CD14-positive monocyte (primary cell): Measurements from ENCODE around the gene TNIP1. TPM values are rescaled to one million over a fixed set of nuclear protein-coding genes. Genes with fewer than 3 reads are reported as not detected.

ENCODE experiments used
- DNase-seq, 3 donors: peaks; one replicate each; pipeline ENCODE4 v3.0.0-alpha.2; 2011 to 2022
- H2AFZ ChIP-seq: 2 replicates; pipeline ENCODE4 v1.6.0; 2012; ENCODE audit warnings: mild to moderate bottlenecking, low read depth, low read length, inconsistent platforms; ENCODE audit not compliant: insufficient read depth, poor library complexity, severe bottlenecking
- H3K27ac ChIP-seq, 2 donors: 1 replicate in 1 of 2; 2 replicates in 1 of 2; pipeline ENCODE4 v1.5.1; 2012 to 2013; ENCODE audit warnings: low read length in 2 of 2, control low read depth in 1 of 2, inconsistent platforms in 1 of 2, low read depth in 1 of 2, mild to moderate bottlenecking in 1 of 2
- H3K27me3 ChIP-seq, 2 donors: one replicate each; pipeline versions ENCODE4 v1.6.0 to v1.6.1; 2011 to 2013; ENCODE audit warnings: low read length in 2 of 2; ENCODE audit not compliant: control insufficient read depth in 2 of 2, insufficient read depth in 2 of 2
- H3K36me3 ChIP-seq, 2 donors: replicated peaks in 1 of 2; 1 replicate in 1 of 2; 2 replicates in 1 of 2; pipeline versions ENCODE4 v1.5.1 to v1.6.1; 2012 to 2013; ENCODE audit warnings: low read length in 2 of 2, control low read depth in 1 of 2, inconsistent platforms in 1 of 2, mild to moderate bottlenecking in 1 of 2; ENCODE audit not compliant: insufficient read depth in 2 of 2, control insufficient read depth in 1 of 2
- H3K4me1 ChIP-seq, 2 donors: 1 replicate in 1 of 2; 2 replicates in 1 of 2; pipeline versions ENCODE4 v1.5.1 to v1.6.1; 2012 to 2013; ENCODE audit warnings: low read length in 2 of 2, control low read depth in 1 of 2, inconsistent platforms in 1 of 2, mild to moderate bottlenecking in 1 of 2, moderate library complexity in 1 of 2; ENCODE audit not compliant: insufficient read depth in 2 of 2, control insufficient read depth in 1 of 2
- H3K4me2 ChIP-seq: replicated peaks from 2 replicates; pipeline ENCODE3; 2012; ENCODE audit warnings: low read length, moderate library complexity, mild to moderate bottlenecking; ENCODE audit not compliant: poor library complexity, severe bottlenecking; ENCODE audit errors: extremely low read depth
- H3K4me3 ChIP-seq, 3 experiments: fragments of 200-600 bp in 1 of 3; sonication (generic) in 1 of 3; replicated peaks in 1 of 3; 1 replicate in 2 of 3; 2 replicates in 1 of 3; pipeline ENCODE4 v1.5.1; 2011 to 2013; ENCODE audit warnings: low read length in 3 of 3, mild to moderate bottlenecking in 3 of 3, control low read depth in 2 of 3, low read depth in 2 of 3, inconsistent platforms in 1 of 3, moderate library complexity in 1 of 3
- H3K79me2 ChIP-seq: 2 replicates; pipeline ENCODE4 v1.6.0; 2012; ENCODE audit warnings: mild to moderate bottlenecking, control low read depth, inconsistent platforms, low read length, moderate library complexity; ENCODE audit not compliant: insufficient read depth
- H3K9ac ChIP-seq: 2 replicates; pipeline ENCODE4 v1.6.0; 2017; ENCODE audit warnings: low read length, mild to moderate bottlenecking; ENCODE audit not compliant: insufficient read depth, poor library complexity, severe bottlenecking
- H3K9me3 ChIP-seq, 2 donors: replicated peaks in 1 of 2; 1 replicate in 1 of 2; 2 replicates in 1 of 2; pipeline versions ENCODE4 v1.5.1 to v1.6.1; 2012 to 2013; ENCODE audit warnings: low read length in 2 of 2, control low read depth in 1 of 2; ENCODE audit not compliant: control insufficient read depth in 1 of 2, insufficient read depth in 1 of 2
- H4K20me1 ChIP-seq: 2 replicates; pipeline ENCODE4 v1.6.0; 2012; ENCODE audit warnings: mild to moderate bottlenecking, low read length, control low read depth, moderate library complexity; ENCODE audit not compliant: insufficient read depth
- H3K27ac Mint-ChIP-seq, 7 donors: one replicate each; pipeline ENCODE4 v1.8.0; 2020; ENCODE audit warnings: mild to moderate bottlenecking in 7 of 7, mixed read lengths in 7 of 7, moderate library complexity in 6 of 7, inconsistent platforms in 2 of 7
- H3K27me3 Mint-ChIP-seq, 3 donors: one replicate each; pipeline ENCODE4 v1.8.0; 2021 to 2022; ENCODE audit warnings: low read depth in 3 of 3, mild to moderate bottlenecking in 3 of 3, mixed read lengths in 3 of 3, moderate library complexity in 3 of 3, inconsistent platforms in 1 of 3
- H3K36me3 Mint-ChIP-seq, 2 donors: one replicate each; pipeline ENCODE4 v1.8.0; 2020; ENCODE audit warnings: mixed read lengths in 2 of 2, inconsistent platforms in 1 of 2, mild to moderate bottlenecking in 1 of 2
- H3K4me1 Mint-ChIP-seq: one replicate; pipeline ENCODE4 v1.8.0; 2020; ENCODE audit warnings: mild to moderate bottlenecking, mixed read lengths
- H3K4me3 Mint-ChIP-seq, 2 donors: one replicate each; pipeline ENCODE4 v1.8.0; 2020; ENCODE audit warnings: mild to moderate bottlenecking in 2 of 2, mixed read lengths in 2 of 2, moderate library complexity in 1 of 2
- H3K9me3 Mint-ChIP-seq, 7 donors: one replicate each; pipeline ENCODE4 v1.8.0; 2020 to 2022; ENCODE audit warnings: mixed read lengths in 7 of 7, mild to moderate bottlenecking in 6 of 7, moderate library complexity in 6 of 7, inconsistent platforms in 2 of 7
- WGBS: methylation state at CpG from one replicate; pipeline ENCODE4 v1.1.5; 2013; ENCODE audit warnings: missing lambda C conversion rate; ENCODE audit not compliant: insufficient coverage; 5-methylcytosine and 5-hydroxymethylcytosine counted together
- intact Hi-C, 2 donors: fragments of 100-400 bp; cut with micrococcal nuclease; formaldehyde crosslinking; loops; one replicate each; pipeline versions ENCODE4 v1.15.0 to v1.15.1; 2023
- polyA plus RNA-seq, 3 donors: library from polyadenylated mRNA; depleted of rRNA in 1 of 3; unstranded in 2 of 3; stranded (reverse) in 1 of 3; fragments of 300-500 nt in 2 of 3; fragments of >200 nt in 1 of 3; fragmentation: Illumina TruSeq in 2 of 3; gene quantifications; 1 replicate in 2 of 3; 2 replicates in 1 of 3; pipeline ENCODE4 v1.2.3, GENCODE V29; 2012 to 2021
- TF ChIP-seq, protein P1 (sequence below): fragments of 200-600 bp; IDR thresholded peaks from one replicate; pipeline ENCODE4 v1.8.0; 2022; ENCODE audit warnings: antibody characterized with exemption, mild to moderate bottlenecking

Gene TNIP1
- polyA plus RNA-seq, 3 donors, result 30.8 to 108 (median 46.4) TPM

DNA sequence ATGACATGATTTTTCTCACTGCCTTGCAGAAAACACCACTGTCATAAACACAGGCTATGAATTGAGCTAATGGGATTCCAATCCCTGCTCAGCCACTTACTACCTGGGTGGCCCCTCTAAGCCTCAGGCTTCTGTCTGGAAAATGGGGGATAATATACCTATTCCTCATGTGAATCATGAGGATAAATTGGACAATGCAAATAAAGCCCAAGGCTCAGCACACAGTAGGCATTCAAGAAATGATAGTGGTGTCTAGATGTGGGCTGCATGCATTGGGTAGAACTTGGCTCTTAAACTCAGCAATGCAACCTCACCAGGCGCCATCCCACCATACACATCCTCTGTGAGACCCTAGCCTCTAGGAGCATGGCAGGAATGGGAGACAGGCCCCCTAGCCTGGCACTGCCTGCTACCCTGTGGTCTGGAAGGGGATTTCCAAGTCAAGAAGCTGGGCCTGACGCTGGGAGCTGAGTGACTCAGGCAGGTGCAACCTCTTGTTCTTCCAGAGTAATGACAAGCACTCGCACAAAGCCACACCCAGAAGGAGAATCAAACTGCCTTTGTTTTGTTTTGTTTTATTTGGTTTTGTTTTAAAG is 2.3 kb upstream of the TNIP1 start:
- Histone ChIP-seq H3K4me3 (no peak overlapping the region), H3K4me1 (peaks cover 72 to 79% of the 10 kb centered on the region in 2 donors), H3K27me3 (no peaks in the 10 kb centered on the region), H3K4me2 (no peak overlapping the region), H3K9me3 (no peaks in the 10 kb centered on the region), H3K27ac (peak overlapping the region in 1 of 2 donors; percentile 100), H4K20me1 (peaks cover 21% of the 10 kb centered on the region), H3K36me3 (peaks cover under 1 to 7% of the 10 kb centered on the region in 2 donors), H3K9ac (no peak overlapping the region), H2AFZ (no peak overlapping the region), H3K79me2 (peaks cover 41% of the 10 kb centered on the region)
- H3K9me3 Mint-ChIP-seq, result no peaks in the 10 kb centered on the region
- TF ChIP-seq, protein P1, sequence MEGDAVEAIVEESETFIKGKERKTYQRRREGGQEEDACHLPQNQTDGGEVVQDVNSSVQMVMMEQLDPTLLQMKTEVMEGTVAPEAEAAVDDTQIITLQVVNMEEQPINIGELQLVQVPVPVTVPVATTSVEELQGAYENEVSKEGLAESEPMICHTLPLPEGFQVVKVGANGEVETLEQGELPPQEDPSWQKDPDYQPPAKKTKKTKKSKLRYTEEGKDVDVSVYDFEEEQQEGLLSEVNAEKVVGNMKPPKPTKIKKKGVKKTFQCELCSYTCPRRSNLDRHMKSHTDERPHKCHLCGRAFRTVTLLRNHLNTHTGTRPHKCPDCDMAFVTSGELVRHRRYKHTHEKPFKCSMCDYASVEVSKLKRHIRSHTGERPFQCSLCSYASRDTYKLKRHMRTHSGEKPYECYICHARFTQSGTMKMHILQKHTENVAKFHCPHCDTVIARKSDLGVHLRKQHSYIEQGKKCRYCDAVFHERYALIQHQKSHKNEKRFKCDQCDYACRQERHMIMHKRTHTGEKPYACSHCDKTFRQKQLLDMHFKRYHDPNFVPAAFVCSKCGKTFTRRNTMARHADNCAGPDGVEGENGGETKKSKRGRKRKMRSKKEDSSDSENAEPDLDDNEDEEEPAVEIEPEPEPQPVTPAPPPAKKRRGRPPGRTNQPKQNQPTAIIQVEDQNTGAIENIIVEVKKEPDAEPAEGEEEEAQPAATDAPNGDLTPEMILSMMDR, result no peak
- H3K36me3 Mint-ChIP-seq, result peaks cover 12 to 14% of the 10 kb centered on the region in 2 donors
- intact Hi-C loops, result no loop called here
- H3K27ac Mint-ChIP-seq, result peak overlapping the region in 5 of 7 donors; percentile 95 to 98 (median 97)
- peaks cover 0 to 2% (median 0%) of the 10 kb centered on the region in 3 donors for H3K27me3 Mint-ChIP-seq
- H3K4me3 Mint-ChIP-seq, result peak overlapping the region in 1 of 2 donors; percentile 9
- no CpG with 5 or more reads among the region's 3 CpGs for WGBS
- peak; percentile 67 to 90 (median 68) for DNase-seq
- peaks cover 77% of the 10 kb centered on the region for H3K4me1 Mint-ChIP-seq

DNA sequence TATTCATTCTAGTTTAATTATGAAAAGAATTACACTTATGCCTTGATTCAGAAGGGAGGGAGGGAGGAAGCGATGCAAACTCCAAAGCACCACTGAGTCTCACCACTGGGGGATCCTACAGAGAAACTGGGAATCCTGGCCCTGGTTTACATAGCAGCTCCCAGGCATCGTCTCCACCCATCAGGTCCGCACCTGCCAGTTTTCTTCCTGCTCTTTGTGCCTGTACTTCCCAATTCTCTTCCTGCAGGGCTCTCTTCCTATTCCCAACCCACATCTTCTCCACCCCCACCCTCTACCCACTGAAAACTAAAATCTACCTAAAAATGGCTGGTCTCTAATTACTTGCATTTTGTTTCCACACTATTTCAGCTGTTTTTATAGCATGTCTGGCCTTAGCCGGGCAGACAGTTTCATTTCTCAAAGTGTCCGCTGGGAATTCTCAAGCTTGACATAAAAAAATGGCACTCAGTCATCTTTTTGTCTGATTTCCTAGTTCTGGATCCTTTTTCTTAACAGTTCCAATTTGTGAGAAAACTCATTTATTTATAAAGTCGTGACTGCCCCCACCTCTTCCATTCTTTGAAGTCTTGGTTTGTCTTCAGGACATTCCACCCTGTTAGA is 1.6 kb upstream of the TNIP1 start:
- Histone ChIP-seq H3K9ac (peak overlapping the region; percentile 41), H3K27me3 (no peaks in the 10 kb centered on the region), H3K4me3 (peak overlapping the region in 1 of 3 experiments; percentile 85), H4K20me1 (peaks cover 29% of the 10 kb centered on the region), H2AFZ (no peak overlapping the region), H3K4me1 (peaks cover 78 to 85% of the 10 kb centered on the region in 2 donors), H3K4me2 (peak overlapping the region; percentile 79), H3K9me3 (no peaks in the 10 kb centered on the region), H3K27ac (peak overlapping the region; percentile 60 to 100), H3K79me2 (peaks cover 49% of the 10 kb centered on the region), H3K36me3 (peaks cover 7 to 13% of the 10 kb centered on the region in 2 donors)
- Mint-ChIP-seq H3K27ac (peak overlapping the region; percentile 94 to 98 (median 97)), H3K9me3 (no peaks in the 10 kb centered on the region), H3K4me3 (peak overlapping the region; percentile 61 to 81), H3K27me3 (peaks cover 0 to 2% (median 0%) of the 10 kb centered on the region in 3 donors), H3K4me1 (peaks cover 81% of the 10 kb centered on the region), H3K36me3 (peaks cover 20 to 22% of the 10 kb centered on the region in 2 donors)
- intact Hi-C loops, result no loop called here
- peak in 1 of 3 donors; percentile 49 for DNase-seq
- TF ChIP-seq, protein P1, result no peak
- WGBS, result 78% methylated on average over 5 of the region's 6 CpGs
